GM12874 (cell line): Measurements from ENCODE around the gene AXL.

Experiments
- CTCF ChIP-seq: IDR thresholded peaks from 2 replicates; pipeline ENCODE4 v1.5.1; 2011; ENCODE audit warnings: low read depth, mild to moderate bottlenecking, control low read depth, low read length, moderate library complexity; ENCODE audit not compliant: insufficient read depth

The AXL gene

DNA sequence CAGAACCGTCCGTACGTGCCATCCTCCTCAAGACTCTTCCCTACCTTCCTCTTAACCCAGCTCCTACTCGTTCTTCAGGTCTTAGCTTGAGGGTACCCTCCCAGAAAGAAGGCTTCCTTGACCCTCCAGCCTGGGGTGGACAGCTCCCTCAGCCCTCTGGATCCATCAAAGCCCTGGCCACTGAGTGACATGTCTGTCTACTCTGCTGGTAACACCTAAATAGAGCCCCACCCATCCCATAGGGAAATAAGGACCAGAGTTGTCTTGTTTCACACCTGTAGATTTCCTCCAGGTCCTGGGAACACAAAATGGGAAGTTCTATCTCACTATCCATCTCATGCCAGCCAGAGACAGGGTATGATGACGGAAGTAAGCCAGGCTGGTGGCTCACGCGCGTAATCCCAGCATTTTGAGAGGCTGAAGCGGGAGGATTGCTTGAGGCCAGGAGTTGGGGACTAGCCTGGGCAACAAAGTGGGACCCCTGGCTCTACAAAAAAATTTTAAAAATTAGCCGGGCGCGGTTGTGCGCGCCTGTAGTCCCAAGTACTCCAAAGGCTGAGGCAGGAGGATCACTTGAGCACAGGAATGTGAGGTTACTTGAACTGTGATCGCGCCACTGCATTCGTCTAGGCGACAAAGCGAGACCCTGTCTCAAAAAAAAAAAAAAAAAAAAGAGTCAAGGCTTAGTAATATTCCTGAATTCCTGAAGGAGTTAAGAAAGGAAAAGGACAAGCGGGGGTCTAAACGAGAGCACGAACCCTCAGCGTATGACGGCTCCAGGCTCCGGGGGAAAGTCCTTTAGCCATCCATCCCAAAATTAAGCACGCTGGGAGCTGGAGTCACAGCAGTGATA lies 90.4 kb downstream of the AXL start:
- TF ChIP-seq CTCF, result no peak

DNA sequence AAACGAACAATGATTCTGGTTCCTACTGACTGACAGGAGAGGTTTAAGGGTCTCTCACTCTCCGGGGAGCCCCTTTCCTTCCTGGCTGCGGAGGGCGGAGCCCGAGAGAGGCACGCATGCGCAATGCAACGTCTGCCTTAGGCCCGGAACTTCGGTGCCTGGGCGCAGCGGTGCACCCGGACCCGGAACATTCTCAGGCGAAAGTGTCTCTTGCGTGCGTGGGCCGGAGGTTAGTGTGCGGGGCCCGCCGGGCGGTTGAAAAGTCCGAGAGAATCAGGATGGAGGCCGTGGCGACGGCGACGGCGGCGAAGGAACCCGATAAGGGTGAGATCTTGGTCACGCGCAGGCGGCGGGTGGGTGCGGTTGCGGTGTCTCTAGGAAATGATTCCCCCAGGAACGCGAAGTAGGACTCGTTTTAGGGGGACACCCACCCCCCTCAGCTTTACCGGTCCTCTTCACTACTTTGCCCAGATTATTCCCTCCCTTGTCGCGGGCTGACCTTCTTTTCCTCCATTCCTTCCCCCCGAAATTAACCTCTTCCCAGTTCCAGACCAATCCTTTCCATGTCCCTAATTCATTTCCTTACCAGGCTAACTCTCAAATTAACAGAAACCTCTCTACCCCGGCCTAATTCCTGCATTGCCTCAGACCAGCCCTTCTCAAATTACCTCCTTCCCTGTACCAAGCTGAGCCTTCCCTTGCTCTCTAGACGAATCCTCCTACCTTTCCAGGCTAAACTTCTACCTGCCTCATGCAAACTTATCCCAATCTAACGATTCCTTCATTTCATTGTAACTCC lies 91.2 kb downstream of the AXL start, which contains the start of gene CCDC97:
TSS of gene CCDC97 (plus strand) at position 140 of the 799 bp plus-strand sequence. CDS start at position 279, 139 bp downstream.
- TF ChIP-seq CTCF, result no peak

DNA sequence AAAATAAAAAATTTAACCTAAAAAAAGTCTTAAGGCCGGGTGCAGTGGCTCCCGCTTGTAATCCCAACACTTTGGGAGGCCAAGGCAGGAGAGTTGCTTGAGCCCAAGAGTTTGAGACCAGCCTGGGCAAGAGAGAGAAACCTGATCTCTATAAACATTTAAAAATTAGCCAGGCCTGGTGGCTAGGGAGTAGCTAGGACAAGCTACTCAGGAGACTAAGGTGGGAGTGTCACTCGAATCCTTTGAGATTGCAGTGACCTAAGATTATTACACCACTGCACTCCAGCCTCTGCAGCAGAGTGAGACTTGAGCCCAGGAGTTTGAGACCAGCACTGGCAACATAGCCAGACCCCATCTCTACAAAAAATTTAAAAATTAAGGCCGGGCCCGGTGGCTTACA lies 92.0 kb downstream of the AXL start:
- no peak for TF ChIP-seq CTCF
